HepG2 (cell line): ENCODE data around the gene CTNNBIP1. TPM values are rescaled to one million over a fixed set of nuclear protein-coding genes. Genes with fewer than 3 reads are reported as not detected.
A peak's percentile ranks its signal among the peaks of the same experiment; 100 is the strongest.

Source experiments
- ATAC-seq: fragments of 200-7000 bp; cut with Tn5 transposase; 3 replicates; pipeline ENCODE4 v1.9.1; 2020; ENCODE audit warnings: mild to moderate bottlenecking, moderate library complexity
- BruUV-seq: library from RNA; stranded (reverse); fragments of 400-500 nt; replicated peaks from 2 replicates; lab custom pipeline; 2021; lab: Mats Ljungman, UMichigan
- CTCF ChIA-PET: fragments of 300-600 bp; formaldehyde crosslinking; extraction: SDS; loops from one replicate; lab custom pipeline; 2021; ENCODE audit warnings: low total read pairs, inconsistent platforms, low intra/inter-chr PET ratio; lab: Yijun Ruan, JAX
- POLR2A ChIA-PET: fragments of 350-600 bp; sonication (Branson Sonifier 250); formaldehyde crosslinking; loops from one replicate; lab custom pipeline; 2020; ENCODE audit warnings: antibody characterized with exemption, inconsistent platforms; lab: Yijun Ruan, JAX
- DNase-seq: peaks from one replicate; pipeline ENCODE4 v3.0.0-alpha.2; 2015; ENCODE audit warnings: low spot score
- FAIRE-seq: peaks from 3 replicates; lab custom pipeline; 2011; peaks lifted over from hg19 to GRCh38; lab: Jason Lieb, UNC
- H2AFZ ChIP-seq: one replicate; pipeline ENCODE4 v1.6.1; 2011; ENCODE audit warnings: low read length, inconsistent platforms
- H3K27ac ChIP-seq: fragments of 300-600 bp; 3 replicates; pipeline ENCODE4 v1.8.0; 2011; ENCODE audit warnings: mixed run types, mild to moderate bottlenecking, mixed read lengths, low read length, inconsistent platforms; ENCODE audit not compliant: insufficient read depth; ENCODE audit errors: extremely low read length
- H3K27me3 ChIP-seq, 2 experiments: fragments of 200-600 bp in 1 of 2; 2 replicates in 1 of 2; 3 replicates in 1 of 2; pipeline versions ENCODE4 v1.6.0 to v1.8.0; 2011; ENCODE audit warnings: low read length in 2 of 2, mild to moderate bottlenecking in 2 of 2, moderate library complexity in 2 of 2, inconsistent platforms in 1 of 2; ENCODE audit not compliant: insufficient read depth in 2 of 2, control insufficient read depth in 1 of 2
- H3K36me3 ChIP-seq, 2 experiments: fragments of 200-600 bp in 1 of 2; replicated peaks in 1 of 2; 2 replicates in 1 of 2; 3 replicates in 1 of 2; pipeline versions ENCODE4 v1.5.1 to v1.8.0; 2011; ENCODE audit warnings: low read length in 2 of 2, inconsistent platforms in 1 of 2; ENCODE audit not compliant: insufficient read depth in 2 of 2, control insufficient read depth in 1 of 2
- H3K4me1 ChIP-seq: 2 replicates; pipeline ENCODE4 v1.5.1; 2012; ENCODE audit warnings: low read length, inconsistent platforms; ENCODE audit not compliant: insufficient read depth
- H3K4me2 ChIP-seq: 2 replicates; pipeline ENCODE4 v1.6.0; 2011; ENCODE audit warnings: low read depth, low read length, inconsistent platforms
- H3K4me3 ChIP-seq, 3 experiments: fragments of 200-600 bp in 1 of 3; sonication (generic), shearing (Covaris generic) in 1 of 3; replicated peaks in 1 of 3; 2 replicates each; pipeline ENCODE4 v1.5.1; 2011 to 2016; ENCODE audit warnings: low read length in 3 of 3, inconsistent platforms in 2 of 3, low read depth in 2 of 3, mild to moderate bottlenecking in 2 of 3, control low read depth in 1 of 3, mixed read lengths in 1 of 3; ENCODE audit not compliant: insufficient read depth in 1 of 3
- H3K79me2 ChIP-seq: one replicate; pipeline ENCODE4 v1.6.1; 2011; ENCODE audit warnings: low read length, inconsistent platforms; ENCODE audit not compliant: insufficient read depth
- H3K9ac ChIP-seq: 2 replicates; pipeline ENCODE4 v1.6.0; 2011; ENCODE audit warnings: mild to moderate bottlenecking, low read depth, low read length, inconsistent platforms; ENCODE audit not compliant: insufficient read depth
- H3K9me3 ChIP-seq: 2 replicates; pipeline ENCODE4 v1.5.1; 2012; ENCODE audit warnings: mild to moderate bottlenecking, low read length
- H4K20me1 ChIP-seq: 2 replicates; pipeline ENCODE4 v1.6.0; 2011; ENCODE audit warnings: inconsistent platforms, mild to moderate bottlenecking, low read length, moderate library complexity; ENCODE audit not compliant: insufficient read depth
- BRCA1 ChIP-seq: sonication (generic); formaldehyde crosslinking; IDR thresholded peaks from 2 replicates; pipeline ENCODE4 v1.4.0; 2020; ENCODE audit warnings: missing genetic modification reagents
- ELF4 ChIP-seq: sonication (generic); formaldehyde crosslinking; IDR thresholded peaks from 2 replicates; pipeline ENCODE4 v1.5.0; 2020; ENCODE audit warnings: missing genetic modification reagents, mild to moderate bottlenecking, moderate library complexity, borderline replicate concordance
- FOXK1 ChIP-seq: sonication (generic); formaldehyde crosslinking; IDR thresholded peaks from 2 replicates; pipeline ENCODE4 v1.4.0; 2020; ENCODE audit warnings: low read depth, missing genetic modification reagents, borderline replicate concordance
- FOXK2 ChIP-seq: fragments of 450-650 bp; IDR thresholded peaks from 2 replicates; pipeline ENCODE4 v1.6.1; 2016
- KAT7 ChIP-seq: IDR thresholded peaks from 2 replicates; pipeline ENCODE4 v1.6.1; 2018; ENCODE audit warnings: borderline replicate concordance, missing compliant biosample characterization
- PBX3 ChIP-seq: sonication (generic); formaldehyde crosslinking; IDR thresholded peaks from 2 replicates; pipeline ENCODE4 v1.8.1; 2023; ENCODE audit warnings: missing genetic modification reagents, inconsistent platforms, borderline replicate concordance
- POLR2A ChIP-seq, 2 experiments: IDR thresholded peaks; 2 replicates each; pipeline ENCODE4 v1.6.1; 2011; ENCODE audit warnings: low read depth in 2 of 2, low read length in 2 of 2, mild to moderate bottlenecking in 1 of 2, moderate library complexity in 1 of 2; ENCODE audit not compliant: insufficient read depth in 1 of 2
- PRDM10 ChIP-seq: sonication (generic); formaldehyde crosslinking; IDR thresholded peaks from 2 replicates; pipeline ENCODE4 v1.4.0; 2020; ENCODE audit warnings: low read depth, missing genetic modification reagents
- SRF ChIP-seq: IDR thresholded peaks from 2 replicates; pipeline ENCODE4 v1.6.1; 2011; ENCODE audit warnings: mild to moderate bottlenecking, low read depth, low read length, moderate library complexity
- ZNF280B ChIP-seq: sonication (generic); formaldehyde crosslinking; IDR thresholded peaks from 2 replicates; pipeline ENCODE4 v1.5.0; 2020; ENCODE audit warnings: missing genetic modification reagents, mild to moderate bottlenecking, borderline replicate concordance
- ZNF569 ChIP-seq: sonication (generic); formaldehyde crosslinking; IDR thresholded peaks from 2 replicates; pipeline ENCODE4 v1.5.0; 2020; ENCODE audit warnings: mild to moderate bottlenecking, missing genetic modification reagents, moderate library complexity, borderline replicate concordance
- ZNF704 ChIP-seq: sonication (generic); formaldehyde crosslinking; IDR thresholded peaks from 2 replicates; pipeline ENCODE4 v1.8.1; 2023; ENCODE audit warnings: mild to moderate bottlenecking, inconsistent platforms, moderate library complexity, missing genetic modification reagents, borderline replicate concordance
- ZNF724P ChIP-seq: sonication (generic); formaldehyde crosslinking; IDR thresholded peaks from 2 replicates; pipeline ENCODE4 v1.8.0; 2022; ENCODE audit warnings: missing genetic modification reagents, borderline replicate concordance
- WGBS: methylation state at CpG from one replicate; pipeline ENCODE4 v1.1.6; 2017; ENCODE audit warnings: low lambda C conversion rate; 5-methylcytosine and 5-hydroxymethylcytosine counted together
- in situ Hi-C: cut with HindIII; loops from 2 replicates; pipeline ENCODE4 v1.10.0; 2017; ENCODE audit warnings: low pct_unique_long_range_greater_than_20kb; ENCODE audit not compliant: extremely low pct_ligation_motif_present
- intact Hi-C: fragments of 100-400 bp; cut with micrococcal nuclease; formaldehyde crosslinking; loops from one replicate; pipeline ENCODE4 v1.10.0; 2022; ENCODE audit not compliant: unreplicated experiment
- polyA plus RNA-seq, 8 experiments: library from polyadenylated mRNA; depleted of rRNA in 3 of 8; stranded (reverse) in 7 of 8; unstranded in 1 of 8; fragments of >200 nt; fragmentation: Illumina TruSeq in 4 of 8; extraction: Trizol in 4 of 8; gene quantifications; 2 replicates each; pipeline versions ENCODE4 v1.2.1 to v1.2.3, GENCODE V29; 2011 to 2016; ENCODE audit warnings: low read depth in 4 of 8, missing spikeins in 1 of 8, mixed read lengths in 1 of 8; ENCODE audit not compliant: insufficient read depth in 1 of 8
- total RNA-seq, 5 experiments: library from RNA; depleted of rRNA; stranded (reverse); fragments of >200 nt; fragmentation: Illumina TruSeq; extraction: Trizol; gene quantifications; 2 replicates each; pipeline ENCODE4 v1.2.3, GENCODE V29; 2016; ENCODE audit warnings: low read depth in 1 of 5

Gene CTNNBIP1
- total and polyA plus RNA-seq, 2 of the 13 experiments (the other 11 are each of a cell fraction or from before 2014, with no cell fraction given) = 71.7 to 83.0 TPM

GRCh38 chr1:9910423-9911178 lies 532 bp upstream of the CTNNBIP1 start:
- in situ Hi-C loops (no loop called here), intact Hi-C loops (loop anchor here (1.0 kb wide), 1 partner anchor 35 kb away; no protein-coding TSS in a partner anchor)
- ChIA-PET CTCF (no interaction called here), POLR2A (interaction anchor here (0.8 to 1.2 kb wide), 17 partner anchors 10 to 193 kb away, joined by 3 to 22 read pairs (median 4); partner anchors contain the start of genes LZIC, NMNAT1 and UBE4B)
- no peaks in the 10 kb centered on the region for H4K20me1 ChIP-seq
- peak overlapping the region; percentile 78 for H3K9ac ChIP-seq
- no peaks in the 10 kb centered on the region; a peak in 1 of 5 replicates for H3K27me3 ChIP-seq
- H3K36me3 ChIP-seq = no peaks in the 10 kb centered on the region; a peak in 1 of 5 replicates
- peak; percentile 93 for ATAC-seq
- peak overlapping the region; percentile 87 for H3K27ac ChIP-seq
- peak overlapping the region; percentile 73 to 82 (median 74) for H3K4me3 ChIP-seq
- no peaks in the 10 kb centered on the region for H3K9me3 ChIP-seq
- H3K79me2 ChIP-seq = peaks cover 36% of the 10 kb centered on the region
- peak overlapping the region; percentile 79 for H2AFZ ChIP-seq
- DNase-seq = peak; percentile 96
- peak overlapping the region; percentile 83 for H3K4me2 ChIP-seq
- BruUV-seq = TSS peak; percentile 97
- FAIRE-seq = peak; percentile 80
- peaks cover 80% of the 10 kb centered on the region for H3K4me1 ChIP-seq
- WGBS = 1% methylated on average over 33 of the region's 45 CpGs
- TF ChIP-seq ZNF569 (CRISPR knock-in tag) (no peak), ZNF704 (CRISPR knock-in tag) (0 out of 2 replicates have a peak, but pooled peaks have one; percentile 34), BRCA1 (peak; percentile 61; the same call in 1 of the 2 replicates), PBX3 (CRISPR knock-in tag) (peak; percentile 82; the same call in 1 of the 2 replicates), ELF4 (no peak), POLR2A (IDR thresholded peaks at IDR 0.05; ENCODE audit: insufficient read depth in 1 of 2, low read depth in 2 of 2, low read length in 2 of 2) (peak; percentile 85 to 86), ZNF280B (peak; percentile 35; the same call in 1 of the 2 replicates), FOXK1 (CRISPR knock-in tag) (0 out of 2 replicates have a peak, but pooled peaks have one; percentile 33), KAT7 (peak; percentile 54; the same call in 1 of the 2 replicates), PRDM10 (peak; percentile 85), ZNF724P (CRISPR knock-in tag) (no peak), FOXK2 (peak; percentile 25; the same call in 1 of the 2 replicates), SRF (peak; percentile 94)
